Measurements from ENCODE around the gene SETD3.

- TF ChIP-seq CTCF (IDR thresholded peaks at IDR 0.05; ENCODE audit: low read depth, low read length) (no peak), EZH2phosphoT487 (IDR thresholded peaks at IDR 0.05; ENCODE audit: low read depth) (no peak)
Measured at GRCh38 chr14:99481745-99482099, 1.1 kb upstream of the SETD3 start.

Data from OCI-LY3 (cell line).